OCI-LY1 (cell line): ENCODE measurements around the gene SLC17A2.

Experiments used
- H2AFZ ChIP-seq: fragments of 200-600 bp; sonication (generic), shearing (Covaris generic); 2 replicates; pipeline ENCODE4 v1.6.0; 2014; ENCODE audit warnings: antibody characterized with exemption, mild to moderate bottlenecking, low read length
- H3F3A ChIP-seq: fragments of 200-600 bp; sonication (generic), shearing (Covaris generic); 2 replicates; pipeline ENCODE4 v1.6.0; 2014; ENCODE audit warnings: mild to moderate bottlenecking, antibody characterized with exemption, low read length, moderate library complexity; ENCODE audit not compliant: insufficient read depth
- H3K27ac ChIP-seq: fragments of 200-600 bp; sonication (generic); 2 replicates; pipeline ENCODE4 v1.5.1; 2014; ENCODE audit warnings: low read length, mixed run types, mild to moderate bottlenecking, low read depth; ENCODE audit not compliant: poor library complexity, severe bottlenecking
- H3K27me3 ChIP-seq: fragments of 200-600 bp; sonication (generic); 2 replicates; pipeline ENCODE4 v1.6.0; 2014; ENCODE audit warnings: antibody characterized with exemption, mild to moderate bottlenecking, low read length, moderate library complexity; ENCODE audit not compliant: insufficient read depth
- H3K36me3 ChIP-seq: fragments of 200-600 bp; sonication (generic); 2 replicates; pipeline ENCODE4 v1.6.1; 2014; ENCODE audit warnings: mild to moderate bottlenecking, antibody characterized with exemption, low read length, moderate library complexity, mixed read lengths; ENCODE audit not compliant: insufficient read depth
- H3K4me1 ChIP-seq: fragments of 200-600 bp; sonication (generic); 2 replicates; pipeline ENCODE4 v1.5.1; 2014; ENCODE audit warnings: mild to moderate bottlenecking, low read length, moderate library complexity; ENCODE audit not compliant: insufficient read depth, severe bottlenecking
- H3K4me2 ChIP-seq: fragments of 200-600 bp; sonication (generic), shearing (Covaris generic); 2 replicates; pipeline ENCODE4 v1.6.1; 2014; ENCODE audit warnings: low read length
- H3K4me3 ChIP-seq: fragments of 200-600 bp; sonication (generic); 2 replicates; pipeline ENCODE4 v1.5.1; 2014; ENCODE audit warnings: low read length, low read depth, mild to moderate bottlenecking, mixed read lengths; ENCODE audit not compliant: poor library complexity, severe bottlenecking
- H3K79me2 ChIP-seq: fragments of 200-600 bp; shearing (Covaris generic); 2 replicates; pipeline ENCODE4 v1.6.1; 2016; ENCODE audit warnings: mixed run types, low read length, mixed read lengths; ENCODE audit not compliant: insufficient read depth
- H3K9ac ChIP-seq: fragments of 200-600 bp; sonication (generic), shearing (Covaris generic); 2 replicates; pipeline ENCODE4 v1.6.1; 2014; ENCODE audit warnings: mild to moderate bottlenecking, low read length, mixed read lengths
- H3K9me2 ChIP-seq: fragments of 200-600 bp; sonication (generic), shearing (Covaris generic); 2 replicates; pipeline ENCODE4 v1.6.1; 2014; ENCODE audit warnings: low read depth, mild to moderate bottlenecking, low read length, mixed read lengths
- H3K9me3 ChIP-seq: fragments of 200-600 bp; shearing (Covaris generic); 2 replicates; pipeline ENCODE4 v1.6.1; 2014; ENCODE audit warnings: low read length, mixed read lengths
- H4K20me1 ChIP-seq: fragments of 200-600 bp; sonication (generic), shearing (Covaris generic); 2 replicates; pipeline ENCODE4 v1.6.0; 2016; ENCODE audit warnings: mild to moderate bottlenecking, low read length; ENCODE audit not compliant: insufficient read depth
- CTCF ChIP-seq: fragments of 200-600 bp; sonication (generic), shearing (Covaris generic); IDR thresholded peaks from 2 replicates; pipeline ENCODE4 v1.5.1; 2017; ENCODE audit warnings: mild to moderate bottlenecking, antibody characterized with exemption, low read length, moderate library complexity, mixed read lengths
- EZH2 ChIP-seq: fragments of 200-600 bp; sonication (generic), shearing (Covaris generic); IDR thresholded peaks from 2 replicates; pipeline ENCODE4 v1.8.0; 2017; ENCODE audit warnings: borderline replicate concordance, mixed run types, mild to moderate bottlenecking, antibody characterized with exemption, low read length, moderate library complexity, mixed read lengths

The SLC17A2 gene

GRCh38 chr6:25900843-25901242, 29.6 kb downstream of the SLC17A2 start:
- Histone ChIP-seq H3K79me2 (no peaks in the 10 kb centered on the region), H2AFZ (no peak overlapping the region), H3K9ac (no peak overlapping the region), H4K20me1 (no peaks in the 10 kb centered on the region), H3K9me2 (no peaks in the 10 kb centered on the region), H3K36me3 (no peaks in the 10 kb centered on the region), H3K27me3 (no peaks in the 10 kb centered on the region), H3K4me3 (no peak overlapping the region), H3K9me3 (no peaks in the 10 kb centered on the region), H3K4me1 (no peaks in the 10 kb centered on the region), H3K4me2 (no peak overlapping the region), H3F3A (no peaks in the 10 kb centered on the region), H3K27ac (no peak overlapping the region)
- TF ChIP-seq CTCF = no peak
- no peak for TF ChIP-seq EZH2

- no peaks in the 10 kb centered on the region for H3K9me3 ChIP-seq
- H3K27me3 ChIP-seq = no peaks in the 10 kb centered on the region
- H3K36me3 ChIP-seq = no peaks in the 10 kb centered on the region
- TF ChIP-seq CTCF (no peak), EZH2 (no peak)
- no peaks in the 10 kb centered on the region for H3K79me2 ChIP-seq
- no peak overlapping the region for H3K9ac ChIP-seq
- H3K27ac ChIP-seq = no peak overlapping the region
- no peak overlapping the region for H3K4me3 ChIP-seq
- H3K4me2 ChIP-seq = no peak overlapping the region
- no peaks in the 10 kb centered on the region for H4K20me1 ChIP-seq
- H3K9me2 ChIP-seq = no peaks in the 10 kb centered on the region
- H3K4me1 ChIP-seq = no peaks in the 10 kb centered on the region
- H3F3A ChIP-seq = no peaks in the 10 kb centered on the region
- H2AFZ ChIP-seq = no peak overlapping the region
Measured at GRCh38 chr6:25899580-25900408, 30.7 kb downstream of the SLC17A2 start.

- H3K27ac ChIP-seq = no peak overlapping the region
- no peaks in the 10 kb centered on the region for H3K27me3 ChIP-seq
- no peaks in the 10 kb centered on the region for H3K36me3 ChIP-seq
- no peaks in the 10 kb centered on the region for H3F3A ChIP-seq
- H2AFZ ChIP-seq = no peak overlapping the region
- no peaks in the 10 kb centered on the region for H3K9me3 ChIP-seq
- H3K4me1 ChIP-seq = no peaks in the 10 kb centered on the region
- no peaks in the 10 kb centered on the region for H4K20me1 ChIP-seq
- H3K4me3 ChIP-seq = no peak overlapping the region
- TF ChIP-seq EZH2 (no peak), CTCF (no peak)
- H3K9ac ChIP-seq = no peak overlapping the region
- H3K9me2 ChIP-seq = no peaks in the 10 kb centered on the region
- no peak overlapping the region for H3K4me2 ChIP-seq
- H3K79me2 ChIP-seq = no peaks in the 10 kb centered on the region
Measured at GRCh38 chr6:25899123-25899522, 31.4 kb downstream of the SLC17A2 start.
